ELR (cell line): Measurements from ENCODE around the gene CDK2.
A peak's percentile ranks its signal among the peaks of the same experiment; 100 is the strongest.

Experiments
- DNase-seq: peaks from one replicate; pipeline ENCODE4 v3.0.0-alpha.2; 2015; ENCODE audit warnings: low read depth

The CDK2 gene

DNA sequence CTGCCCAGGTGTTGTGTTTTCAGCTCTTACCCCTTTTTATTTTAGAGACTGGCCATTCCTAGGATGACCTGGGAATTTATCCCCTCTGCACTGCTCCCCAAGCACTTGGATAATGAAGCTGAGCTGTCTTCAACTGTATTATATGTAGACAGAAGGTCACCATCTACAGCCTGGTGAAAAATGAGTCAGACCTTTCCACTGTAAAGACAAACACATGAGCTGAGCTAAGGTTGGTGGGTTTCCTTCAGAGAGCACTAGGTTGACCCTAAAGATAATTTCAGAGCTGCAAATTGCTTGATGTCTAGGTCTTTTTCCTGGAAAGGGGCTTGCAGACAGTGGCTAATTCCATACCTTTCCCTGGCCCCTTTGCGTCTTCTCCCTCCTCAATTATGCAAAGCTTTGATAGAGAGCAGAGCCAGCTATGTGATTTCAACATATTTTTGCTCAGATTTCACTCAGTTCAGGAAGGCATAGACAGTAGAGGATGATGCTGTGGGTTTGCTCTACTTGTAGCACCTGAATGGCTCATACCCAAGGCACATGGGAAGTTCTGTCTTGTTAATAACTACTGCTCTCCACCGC lies 45.0 kb downstream of the CDK2 start:
- peak; percentile 15 for DNase-seq

- no peak for DNase-seq
Measured at GRCh38 chr12:56013482-56013881, 46.9 kb downstream of the CDK2 start.

GRCh38 chr12:56014205-56014604 lies 47.6 kb downstream of the CDK2 start:
- DNase-seq = no peak

DNA sequence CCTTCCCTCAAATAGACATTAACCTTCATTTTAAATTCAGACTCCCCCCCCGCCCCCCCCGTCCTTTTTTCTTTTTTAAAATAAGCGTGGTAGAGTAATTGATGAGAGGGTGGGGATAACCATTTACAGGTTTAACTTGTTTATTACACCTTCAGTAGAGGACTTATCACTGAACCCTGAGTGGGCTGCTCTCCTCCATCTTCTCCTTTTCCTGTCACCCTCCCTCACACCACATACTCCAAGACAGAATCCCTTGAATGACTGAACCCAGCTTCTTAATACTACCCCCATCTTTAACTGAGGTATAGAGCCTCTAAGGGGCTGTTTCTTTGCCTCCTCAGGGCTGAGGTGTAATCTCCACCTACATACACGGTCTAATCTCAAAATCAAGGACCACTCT lies 50.6 kb downstream of the CDK2 start:
- DNase-seq = no peak

DNA sequence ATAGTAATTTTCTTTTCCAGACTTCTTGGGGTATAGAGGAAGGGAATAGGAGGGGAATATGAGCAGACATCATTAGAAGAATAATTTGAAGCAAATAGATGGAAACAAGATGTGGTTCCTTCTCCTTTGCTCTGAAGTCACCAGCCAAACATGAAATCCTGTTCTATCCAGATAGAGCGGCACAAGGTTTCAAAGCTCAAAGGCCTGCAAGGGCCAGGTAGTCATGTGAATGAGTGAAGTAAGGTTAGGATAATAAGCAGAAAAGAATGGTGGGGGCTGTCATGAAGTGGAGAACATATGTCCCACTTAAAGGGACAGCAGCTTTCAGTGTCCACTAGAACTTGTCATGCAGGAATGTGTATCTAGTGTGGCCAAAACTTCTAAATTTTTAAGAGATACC lies 51.7 kb downstream of the CDK2 start:
- no peak for DNase-seq

DNA sequence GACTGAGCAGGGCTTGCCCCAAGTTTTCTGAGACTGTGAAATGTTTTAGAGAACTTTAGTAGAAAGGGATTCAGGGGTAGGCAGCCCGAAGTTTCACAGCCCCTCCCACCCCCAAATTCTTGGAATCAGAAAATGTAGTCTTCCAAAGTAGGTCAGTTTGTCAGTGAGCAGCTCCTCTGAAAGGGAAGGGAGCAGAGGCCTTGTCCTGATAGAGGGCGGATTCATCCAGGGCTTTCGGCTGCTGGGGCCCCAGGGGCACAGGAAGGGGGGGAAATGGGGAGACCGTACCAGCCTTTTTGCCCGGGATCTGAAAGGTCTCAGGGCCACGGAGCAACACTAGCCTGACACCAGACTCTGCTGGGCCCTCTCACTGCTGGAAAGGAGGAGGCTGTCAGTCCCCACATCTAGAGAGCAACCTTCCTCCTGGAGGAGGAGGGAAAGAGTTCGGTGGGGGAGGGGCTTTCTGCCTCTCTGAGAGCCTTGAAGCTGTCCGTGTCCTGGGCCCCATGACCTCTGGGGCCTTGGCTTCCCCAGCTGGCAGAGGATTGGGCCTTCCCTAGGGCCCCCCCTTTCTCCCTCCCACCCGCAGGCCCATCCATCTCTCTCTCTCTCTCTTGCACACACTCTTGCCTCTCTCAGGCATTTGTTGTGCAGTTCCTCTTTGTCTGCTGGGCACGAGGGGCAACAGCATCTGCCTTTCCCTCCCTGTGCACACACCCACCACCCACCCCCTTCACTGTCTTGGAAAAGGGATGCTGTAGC lies 54.0 kb downstream of the CDK2 start, which contains the start of gene IKZF4:
IKZF4 (plus strand) TSS at position 621 of the 762 bp plus-strand sequence. CDS start 451 bp downstream, outside the sequence.
- no peak for DNase-seq

GRCh38 chr12:56021889-56022497 lies 55.4 kb downstream of the CDK2 start:
- DNase-seq = no peak
